C4-2B (cell line): Measurements from ENCODE around the gene SLC3A2.
"Not testable (repeated sequence)": the region's sequence is repeated elsewhere in the genome, so short reads cannot be mapped to it uniquely, and the experiment has no call there.

ENCODE experiments used
- H3K27ac ChIP-seq: fragments of 450-650 bp; 2 replicates; pipeline ENCODE4 v1.5.1; 2017
- CTCF ChIP-seq: fragments of 450-650 bp; conservative IDR thresholded peaks from 2 replicates; pipeline ENCODE4 v1.5.1; 2017; ENCODE audit warnings: mild to moderate bottlenecking
- ZFX ChIP-seq: fragments of 450-650 bp; IDR thresholded peaks from 2 replicates; pipeline ENCODE4 v1.6.1; 2017

The SLC3A2 gene

GRCh38 chr11:62933750-62934495 is 53.2 kb downstream of the SLC3A2 start:
- H3K27ac ChIP-seq: no peak overlapping the region
- TF ChIP-seq ZFX: no peak
- TF ChIP-seq CTCF: no peak

GRCh38 chr11:62934496-62934785 is 53.7 kb downstream of the SLC3A2 start:
- TF ChIP-seq CTCF (no peak), ZFX (no peak)
- H3K27ac ChIP-seq: no peak overlapping the region

GRCh38 chr11:62937528-62937927 is 56.8 kb downstream of the SLC3A2 start:
- not testable (repeated sequence) for H3K27ac ChIP-seq
